SKM-1 (cell line): ENCODE measurements around the gene CRLF1.
A peak's percentile ranks its signal among the peaks of the same experiment; 100 is the strongest.
"Not testable (repeated sequence)": the region's sequence is repeated elsewhere in the genome, so short reads cannot be mapped to it uniquely, and the experiment has no call there.

Experiments
- DNase-seq: peaks from one replicate; lab custom pipeline; 2025; ENCODE audit not compliant: unreplicated experiment; lab: John Stamatoyannopoulos, UW

The CRLF1 gene

GRCh38 chr19:18609717-18610051, 3.1 kb upstream of the CRLF1 start:
- DNase-seq: no peak

GRCh38 chr19:18608805-18609716, 2.5 kb upstream of the CRLF1 start:
- no peak for DNase-seq

GRCh38 chr19:18608102-18608804, 1.7 kb upstream of the CRLF1 start:
- DNase-seq: no peak

GRCh38 chr19:18607226-18608101, 865 bp upstream of the CRLF1 start:
- no peak for DNase-seq

GRCh38 chr19:18605546-18606280, 886 bp downstream of the CRLF1 start:
- no peak for DNase-seq

- no peak for DNase-seq
Observed at GRCh38 chr19:18605196-18605545, 1.4 kb downstream of the CRLF1 start.

- DNase-seq: no peak
Observed at GRCh38 chr19:18604820-18605159, 1.8 kb downstream of the CRLF1 start.

GRCh38 chr19:18603958-18604819, 2.4 kb downstream of the CRLF1 start:
- DNase-seq: no peak

GRCh38 chr19:18603255-18603957, 3.2 kb downstream of the CRLF1 start:
- DNase-seq: no peak

- DNase-seq: no peak
Observed at GRCh38 chr19:18601875-18602274, 4.7 kb downstream of the CRLF1 start.

GRCh38 chr19:18600692-18601397, 5.8 kb downstream of the CRLF1 start:
- DNase-seq: not testable (repeated sequence)

GRCh38 chr19:18599485-18599884, 7.1 kb downstream of the CRLF1 start:
- DNase-seq: no peak

GRCh38 chr19:18597809-18598660, 8.6 kb downstream of the CRLF1 start:
- DNase-seq: no peak

- DNase-seq: no peak
Observed at GRCh38 chr19:18596752-18597157, 9.8 kb downstream of the CRLF1 start.

GRCh38 chr19:18595475-18595874, 11.1 kb downstream of the CRLF1 start:
- no peak for DNase-seq

GRCh38 chr19:18594824-18595373, 11.7 kb downstream of the CRLF1 start:
- no peak for DNase-seq

- DNase-seq: peak; percentile 50
Observed at GRCh38 chr19:18594096-18594823, 12.3 kb downstream of the CRLF1 start.
